Measurements from ENCODE around the gene CYP4F11. TPM values are rescaled to one million over a fixed set of nuclear protein-coding genes. Genes with fewer than 3 reads are reported as not detected.
"Not testable (repeated sequence)": the region's sequence is repeated elsewhere in the genome, so short reads cannot be mapped to it uniquely, and the experiment has no call there.

The CYP4F11 gene
- total and polyA plus RNA-seq, 4 donors: 0.15 to 1.2 (median 0.26) TPM; not detected in 1

GRCh38 chr19:15894359-15894758 lies 40.0 kb downstream of the CYP4F11 start:
- TF ChIP-seq CTCF (IDR thresholded peaks at IDR 0.05; ENCODE audit: control extremely low read depth, extremely low read depth): no peak
- Histone ChIP-seq H3K27ac (ENCODE audit: low read depth in 1 of 2, low read length in 1 of 2) (no peak overlapping the region), H3K27me3 (ENCODE audit: control insufficient read depth in 3 of 3, insufficient read depth in 3 of 3, low read length in 2 of 3) (peaks cover 0 to 13% (median 7%) of the 10 kb centered on the region in 3 donors), H3K36me3 (ENCODE audit: control insufficient read depth in 4 of 4, insufficient read depth in 4 of 4, low read length in 4 of 4) (no peaks in the 10 kb centered on the region), H3K9me3 (ENCODE audit: control insufficient read depth in 4 of 4, insufficient read depth in 3 of 4, low read length in 3 of 4) (peaks cover 0 to 3% (median 0%) of the 10 kb centered on the region in 4 donors), H3K4me1 (ENCODE audit: control insufficient read depth in 5 of 5, insufficient read depth in 5 of 5, low read length in 5 of 5) (no peaks in the 10 kb centered on the region), H3K4me3 (no peak overlapping the region), H3K9ac (ENCODE audit: insufficient read depth in 1 of 2, low read length in 2 of 2) (no peak overlapping the region)
- ATAC-seq (ENCODE audit: insufficient read depth, low FRiP score): no peak
- WGBS, 2 donors: 88 to 100% methylated on average over 2 of the region's 2 CpGs
- no peak for DNase-seq

DNA sequence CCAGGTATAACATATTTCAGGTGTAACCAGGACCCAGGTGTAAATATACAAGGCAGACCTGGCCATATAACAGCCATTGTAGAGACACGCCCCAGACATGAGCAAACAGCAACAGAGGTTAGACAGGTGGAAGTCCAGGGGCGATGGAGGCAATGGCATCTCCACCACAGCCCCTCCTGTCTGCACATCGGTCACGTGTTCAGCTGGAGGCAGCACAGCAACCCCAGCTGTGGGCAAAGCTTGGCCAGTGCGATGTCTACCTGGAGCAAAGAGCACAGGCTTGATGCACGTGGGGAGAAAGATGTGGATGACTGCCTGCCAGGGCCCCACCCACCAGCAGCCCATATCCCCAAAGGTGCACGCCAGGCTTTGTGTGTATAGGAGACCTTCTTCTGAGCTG lies 40.9 kb downstream of the CYP4F11 start:
- Histone ChIP-seq H3K27me3 (ENCODE audit: control insufficient read depth in 3 of 3, insufficient read depth in 3 of 3, low read length in 2 of 3) (peaks cover 0 to 9% (median 2%) of the 10 kb centered on the region in 3 donors), H3K4me3 (no peak overlapping the region), H3K9ac (ENCODE audit: insufficient read depth in 1 of 2, low read length in 2 of 2) (no peak overlapping the region), H3K4me1 (ENCODE audit: control insufficient read depth in 5 of 5, insufficient read depth in 5 of 5, low read length in 5 of 5) (no peaks in the 10 kb centered on the region), H3K36me3 (ENCODE audit: control insufficient read depth in 4 of 4, insufficient read depth in 4 of 4, low read length in 4 of 4) (no peaks in the 10 kb centered on the region), H3K27ac (ENCODE audit: low read depth in 1 of 2, low read length in 1 of 2) (no peak overlapping the region), H3K9me3 (ENCODE audit: control insufficient read depth in 4 of 4, insufficient read depth in 3 of 4, low read length in 3 of 4) (peaks cover 0 to 3% (median 0%) of the 10 kb centered on the region in 4 donors)
- TF ChIP-seq CTCF (IDR thresholded peaks at IDR 0.05; ENCODE audit: control extremely low read depth, extremely low read depth): no peak
- WGBS, 2 donors: 70 to 77% methylated on average over 7 of the region's 7 CpGs
- DNase-seq: no peak
- no peak for ATAC-seq (ENCODE audit: insufficient read depth, low FRiP score)

DNA sequence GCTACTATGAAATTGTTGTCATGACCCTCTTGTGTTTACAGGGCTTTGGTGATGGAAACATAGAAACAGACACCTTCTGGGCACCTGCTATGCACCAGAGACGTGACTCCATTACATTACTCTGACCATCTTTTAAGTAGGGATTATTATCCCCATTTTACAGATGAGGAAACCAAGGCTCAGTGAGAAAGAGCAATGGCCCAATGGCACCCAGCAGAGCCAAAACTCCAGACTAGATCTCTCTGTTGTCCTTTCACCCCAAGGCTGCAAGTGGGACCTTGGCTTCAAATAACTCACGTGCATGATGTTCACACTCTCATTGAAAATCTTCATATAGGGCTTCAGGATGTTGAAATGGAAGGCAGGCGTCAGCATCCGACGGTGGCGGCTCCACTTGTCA lies 42.3 kb downstream of the CYP4F11 start:
- H3K9ac ChIP-seq (ENCODE audit: insufficient read depth in 1 of 2, low read length in 2 of 2): no peak overlapping the region
- WGBS, 2 donors: 78 to 85% methylated on average over 6 of the region's 6 CpGs
- H3K27me3 ChIP-seq (ENCODE audit: control insufficient read depth in 3 of 3, insufficient read depth in 3 of 3, low read length in 2 of 3): peaks cover 0 to 9% (median 0%) of the 10 kb centered on the region in 3 donors
- DNase-seq (no peak), ATAC-seq (ENCODE audit: insufficient read depth, low FRiP score) (no peak)
- no peak overlapping the region for H3K27ac ChIP-seq (ENCODE audit: low read depth in 1 of 2, low read length in 1 of 2)
- no peak for TF ChIP-seq CTCF (IDR thresholded peaks at IDR 0.05; ENCODE audit: control extremely low read depth, extremely low read depth)
- H3K36me3 ChIP-seq (ENCODE audit: control insufficient read depth in 4 of 4, insufficient read depth in 4 of 4, low read length in 4 of 4): no peaks in the 10 kb centered on the region
- peaks cover 0 to 3% (median under 1%) of the 10 kb centered on the region in 4 donors for H3K9me3 ChIP-seq (ENCODE audit: control insufficient read depth in 4 of 4, insufficient read depth in 3 of 4, low read length in 3 of 4)
- H3K4me1 ChIP-seq (ENCODE audit: control insufficient read depth in 5 of 5, insufficient read depth in 5 of 5, low read length in 5 of 5): no peaks in the 10 kb centered on the region
- H3K4me3 ChIP-seq: no peak overlapping the region

DNA sequence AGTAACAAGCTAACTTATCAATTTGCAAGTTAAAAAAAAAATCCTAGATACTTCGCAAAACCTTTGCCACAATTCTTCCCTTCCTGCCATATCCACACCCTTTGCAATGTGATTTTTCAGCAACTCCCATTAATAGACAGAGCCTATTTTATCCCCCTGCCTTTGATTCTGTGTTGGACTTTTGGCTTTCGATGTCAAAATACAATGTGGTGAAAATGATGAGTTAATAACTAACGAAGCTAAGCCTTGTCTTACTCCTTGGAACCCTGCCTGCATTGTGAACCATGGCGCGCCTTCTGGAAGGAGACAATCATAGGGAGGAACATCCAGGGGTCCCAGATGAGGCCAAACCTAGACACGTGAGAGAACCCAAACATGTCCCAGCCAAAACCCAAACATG lies 42.9 kb downstream of the CYP4F11 start:
- DNase-seq (no peak), ATAC-seq (ENCODE audit: insufficient read depth, low FRiP score) (no peak)
- Histone ChIP-seq H3K4me1 (ENCODE audit: control insufficient read depth in 5 of 5, insufficient read depth in 5 of 5, low read length in 5 of 5) (no peaks in the 10 kb centered on the region), H3K9me3 (ENCODE audit: control insufficient read depth in 4 of 4, insufficient read depth in 3 of 4, low read length in 3 of 4) (peaks cover 0 to 3% (median under 1%) of the 10 kb centered on the region in 4 donors), H3K9ac (ENCODE audit: insufficient read depth in 1 of 2, low read length in 2 of 2) (no peak overlapping the region), H3K4me3 (no peak overlapping the region), H3K27me3 (ENCODE audit: control insufficient read depth in 3 of 3, insufficient read depth in 3 of 3, low read length in 2 of 3) (peaks cover 0 to 9% (median 0%) of the 10 kb centered on the region in 3 donors), H3K27ac (ENCODE audit: low read depth in 1 of 2, low read length in 1 of 2) (no peak overlapping the region), H3K36me3 (ENCODE audit: control insufficient read depth in 4 of 4, insufficient read depth in 4 of 4, low read length in 4 of 4) (no peaks in the 10 kb centered on the region)
- WGBS, 2 donors: 70 to 75% methylated on average over 6 of the region's 6 CpGs
- TF ChIP-seq CTCF (IDR thresholded peaks at IDR 0.05; ENCODE audit: control extremely low read depth, extremely low read depth): no peak

DNA sequence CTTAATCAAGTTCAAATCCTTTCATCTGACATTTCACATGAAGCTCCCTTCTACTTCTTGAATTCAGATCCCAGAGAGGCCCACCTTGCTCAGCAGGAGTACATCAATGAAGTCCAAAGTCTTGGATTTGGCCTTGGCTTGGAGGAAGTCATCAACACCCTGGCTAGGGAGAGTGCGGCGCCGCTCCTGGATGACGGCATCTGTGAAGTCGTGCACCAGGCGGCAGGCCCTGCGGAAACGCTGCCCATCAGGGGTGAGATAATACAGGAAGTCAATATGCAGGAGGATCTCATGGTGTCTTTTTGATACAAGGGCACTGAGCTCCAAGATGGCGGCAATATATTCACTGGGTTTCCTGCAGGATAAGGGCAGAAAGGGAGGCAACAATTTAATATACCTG lies 45.0 kb downstream of the CYP4F11 start:
- H3K27ac ChIP-seq (ENCODE audit: low read depth in 1 of 2, low read length in 1 of 2); H3K4me3 ChIP-seq; H3K4me1 ChIP-seq (ENCODE audit: control insufficient read depth in 5 of 5, insufficient read depth in 5 of 5, low read length in 5 of 5); H3K9me3 ChIP-seq (ENCODE audit: control insufficient read depth in 4 of 4, insufficient read depth in 3 of 4, low read length in 3 of 4); H3K9ac ChIP-seq (ENCODE audit: insufficient read depth in 1 of 2, low read length in 2 of 2); H3K36me3 ChIP-seq (ENCODE audit: control insufficient read depth in 4 of 4, insufficient read depth in 4 of 4, low read length in 4 of 4); DNase-seq; H3K27me3 ChIP-seq (ENCODE audit: control insufficient read depth in 3 of 3, insufficient read depth in 3 of 3, low read length in 2 of 3); ATAC-seq (ENCODE audit: insufficient read depth, low FRiP score): not testable (repeated sequence)
- 85 to 90% methylated on average over 9 of the region's 9 CpGs for WGBS, 2 donors

Data from lung (tissue), 12 donors.